AG09319 (cell line): ENCODE results near the gene SURF6.
"Not testable (repeated sequence)": the region's sequence is repeated elsewhere in the genome, so short reads cannot be mapped to it uniquely, and the experiment has no call there.

ENCODE experiments used
- DNase-seq: peaks from one replicate; pipeline ENCODE4 v3.0.0-alpha.2; 2010; ENCODE audit warnings: low read depth; ENCODE audit errors: extremely low read depth
- CTCF ChIP-seq: IDR thresholded peaks from 2 replicates; pipeline ENCODE4 v1.5.1; 2011; ENCODE audit warnings: low read depth, mild to moderate bottlenecking, inconsistent platforms, low read length, moderate library complexity

SURF6 gene

GRCh38 chr9:133322701-133323100, 13.3 kb downstream of the SURF6 start:
- no peak for TF ChIP-seq CTCF
- DNase-seq: no peak

- no peak for TF ChIP-seq CTCF
- DNase-seq: no peak
These were observed 14.5 kb downstream of the SURF6 start for GRCh38 chr9:133321411-133321935.

- no peak for TF ChIP-seq CTCF
- DNase-seq: no peak
These were observed 15.5 kb downstream of the SURF6 start for GRCh38 chr9:133320421-133320881.

- not testable (repeated sequence) for DNase-seq
These were observed 18.4 kb downstream of the SURF6 start for GRCh38 chr9:133317551-133317950.

- no peak for DNase-seq
- TF ChIP-seq CTCF: no peak
These were observed 20.0 kb downstream of the SURF6 start for GRCh38 chr9:133315997-133316396.

GRCh38 chr9:133309608-133310007, 26.4 kb downstream of the SURF6 start:
- TF ChIP-seq CTCF: no peak
- DNase-seq: no peak

GRCh38 chr9:133307301-133307700, 28.7 kb downstream of the SURF6 start:
- no peak for DNase-seq
- TF ChIP-seq CTCF: no peak

GRCh38 chr9:133306242-133307204, 29.5 kb downstream of the SURF6 start:
- no peak for DNase-seq

More at GRCh38 chr9:133306242-133307204, 29.5 kb downstream of the SURF6 start:
- no peak for TF ChIP-seq CTCF
